OCI-LY7 (cell line): Measurements from ENCODE around the gene TMEM33. TPM values are rescaled to one million over a fixed set of nuclear protein-coding genes. Genes with fewer than 3 reads are reported as not detected.

ENCODE experiments used
- BruUV-seq: library from RNA; stranded (reverse); fragments of 400-500 nt; replicated peaks from 2 replicates; lab custom pipeline; 2021; lab: Mats Ljungman, UMichigan
- CTCF ChIA-PET: fragments of 300-600 bp; sonication (Branson Sonifier 250); formaldehyde crosslinking; loops from one replicate; lab custom pipeline; 2022; ENCODE audit warnings: antibody characterized with exemption; ENCODE audit not compliant: unreplicated experiment; lab: Charles Lee
- POLR2A ChIA-PET: fragments of 300-600 bp; sonication (Branson Sonifier 250); formaldehyde crosslinking; loops from one replicate; lab custom pipeline; 2022; ENCODE audit warnings: antibody characterized with exemption; lab: Charles Lee
- DNase-seq: peaks from one replicate; pipeline ENCODE4 v3.0.0-alpha.2; 2015; ENCODE audit warnings: low spot score
- H2AFZ ChIP-seq: fragments of 200-600 bp; sonication (generic), shearing (Covaris generic); 2 replicates; pipeline ENCODE4 v1.6.1; 2014; ENCODE audit warnings: mild to moderate bottlenecking, antibody characterized with exemption, low read length, moderate library complexity
- H3K27ac ChIP-seq: fragments of 200-600 bp; sonication (generic); 2 replicates; pipeline ENCODE4 v1.5.1; 2014; ENCODE audit warnings: mixed run types, low read depth, mild to moderate bottlenecking, moderate library complexity, low read length, inconsistent platforms; ENCODE audit not compliant: poor library complexity, severe bottlenecking
- H3K36me3 ChIP-seq: fragments of 200-600 bp; sonication (generic); 2 replicates; pipeline ENCODE4 v1.6.1; 2014; ENCODE audit warnings: mild to moderate bottlenecking, antibody characterized with exemption, low read length, moderate library complexity, mixed read lengths; ENCODE audit not compliant: insufficient read depth
- H3K4me1 ChIP-seq: fragments of 200-600 bp; sonication (generic); 2 replicates; pipeline ENCODE4 v1.5.1; 2014; ENCODE audit warnings: mild to moderate bottlenecking, low read length; ENCODE audit not compliant: insufficient read depth, poor library complexity, severe bottlenecking
- H3K4me2 ChIP-seq: fragments of 200-600 bp; sonication (generic); 2 replicates; pipeline ENCODE4 v1.6.1; 2014; ENCODE audit warnings: mild to moderate bottlenecking, low read length
- H3K4me3 ChIP-seq: fragments of 200-600 bp; sonication (generic); 2 replicates; pipeline ENCODE4 v1.5.1; 2014; ENCODE audit warnings: mild to moderate bottlenecking, low read depth, low read length; ENCODE audit not compliant: poor library complexity, severe bottlenecking
- H3K79me2 ChIP-seq: fragments of 200-600 bp; sonication (generic); 2 replicates; pipeline ENCODE4 v1.6.1; 2016; ENCODE audit warnings: low read depth, mild to moderate bottlenecking, low read length, moderate library complexity, mixed read lengths; ENCODE audit not compliant: insufficient read depth
- H3K9me2 ChIP-seq: fragments of 200-600 bp; sonication (generic); 2 replicates; pipeline ENCODE4 v1.6.1; 2016; ENCODE audit warnings: mild to moderate bottlenecking, low read length, mixed read lengths; ENCODE audit not compliant: insufficient read depth
- H3K9me3 ChIP-seq: fragments of 200-600 bp; sonication (generic); 2 replicates; pipeline ENCODE4 v1.6.1; 2014; ENCODE audit warnings: mild to moderate bottlenecking, mixed run types, low read length, mixed read lengths
- H4K20me1 ChIP-seq: fragments of 200-600 bp; sonication (generic); 2 replicates; pipeline ENCODE4 v1.6.1; 2014; ENCODE audit warnings: mild to moderate bottlenecking, antibody characterized with exemption, low read length, moderate library complexity, mixed read lengths; ENCODE audit not compliant: insufficient read depth
- EZH2phosphoT487 ChIP-seq: fragments of 200-600 bp; sonication (generic); IDR thresholded peaks from 2 replicates; pipeline ENCODE4 v1.6.1; 2018; ENCODE audit warnings: low read depth, borderline replicate concordance, mild to moderate bottlenecking, mixed run types, antibody characterized with exemption, low read length, moderate library complexity, mixed read lengths
- intact Hi-C: fragments of 100-400 bp; cut with micrococcal nuclease; formaldehyde crosslinking; loops from one replicate; pipeline ENCODE4 v1.10.0; 2022; ENCODE audit not compliant: unreplicated experiment
- total RNA-seq, 2 experiments: library from RNA; depleted of rRNA in 1 of 2; stranded (reverse); fragments of >200 nt in 1 of 2; shearing (Covaris generic) in 1 of 2; gene quantifications; 2 replicates each; pipeline ENCODE4 v1.2.3, GENCODE V29; 2014 to 2022
- TF ChIP-seq, protein P1 (sequence below): fragments of 200-600 bp; sonication (generic); conservative IDR thresholded peaks from 2 replicates; pipeline ENCODE4 v1.5.1; 2014; ENCODE audit warnings: mild to moderate bottlenecking, antibody characterized with exemption, low read length, moderate library complexity, mixed read lengths

TMEM33 gene
- total RNA-seq, 2 experiments from 2014 or later: 25.7 to 46.6 TPM

DNA sequence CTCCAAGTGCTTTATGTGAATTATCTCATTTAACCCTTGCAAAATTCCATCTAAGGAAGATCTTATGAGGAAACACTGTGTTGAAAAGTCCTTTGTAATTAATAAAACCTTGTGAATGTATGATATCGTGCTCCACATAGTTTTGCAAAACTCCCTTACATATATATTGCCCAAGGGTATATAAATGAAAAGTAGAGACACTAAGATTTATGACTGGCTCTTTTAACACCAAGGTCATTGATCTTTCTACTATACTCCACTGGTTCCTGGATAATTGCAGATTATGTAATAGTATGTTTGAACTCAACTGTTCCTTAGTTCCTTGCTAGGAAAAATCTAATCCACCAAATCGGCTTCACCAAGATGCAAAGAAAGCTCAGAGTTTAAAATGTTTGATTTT lies 48.0 kb upstream of the TMEM33 start:
- H3K4me2 ChIP-seq: no peak overlapping the region
- H3K9me2 ChIP-seq: no peaks in the 10 kb centered on the region
- DNase-seq: no peak
- no peak for TF ChIP-seq EZH2phosphoT487
- TF ChIP-seq, protein P1, sequence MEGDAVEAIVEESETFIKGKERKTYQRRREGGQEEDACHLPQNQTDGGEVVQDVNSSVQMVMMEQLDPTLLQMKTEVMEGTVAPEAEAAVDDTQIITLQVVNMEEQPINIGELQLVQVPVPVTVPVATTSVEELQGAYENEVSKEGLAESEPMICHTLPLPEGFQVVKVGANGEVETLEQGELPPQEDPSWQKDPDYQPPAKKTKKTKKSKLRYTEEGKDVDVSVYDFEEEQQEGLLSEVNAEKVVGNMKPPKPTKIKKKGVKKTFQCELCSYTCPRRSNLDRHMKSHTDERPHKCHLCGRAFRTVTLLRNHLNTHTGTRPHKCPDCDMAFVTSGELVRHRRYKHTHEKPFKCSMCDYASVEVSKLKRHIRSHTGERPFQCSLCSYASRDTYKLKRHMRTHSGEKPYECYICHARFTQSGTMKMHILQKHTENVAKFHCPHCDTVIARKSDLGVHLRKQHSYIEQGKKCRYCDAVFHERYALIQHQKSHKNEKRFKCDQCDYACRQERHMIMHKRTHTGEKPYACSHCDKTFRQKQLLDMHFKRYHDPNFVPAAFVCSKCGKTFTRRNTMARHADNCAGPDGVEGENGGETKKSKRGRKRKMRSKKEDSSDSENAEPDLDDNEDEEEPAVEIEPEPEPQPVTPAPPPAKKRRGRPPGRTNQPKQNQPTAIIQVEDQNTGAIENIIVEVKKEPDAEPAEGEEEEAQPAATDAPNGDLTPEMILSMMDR: no peak
- no peak overlapping the region for H3K4me3 ChIP-seq
- BruUV-seq: no TSS peak
- ChIA-PET POLR2A (no interaction called here), CTCF (no interaction called here)
- H3K36me3 ChIP-seq: no peaks in the 10 kb centered on the region
- intact Hi-C loops: no loop called here
- no peaks in the 10 kb centered on the region for H4K20me1 ChIP-seq
- no peak overlapping the region for H3K27ac ChIP-seq
- H3K79me2 ChIP-seq: no peaks in the 10 kb centered on the region
- no peak overlapping the region for H2AFZ ChIP-seq
- H3K4me1 ChIP-seq: no peaks in the 10 kb centered on the region
- no peaks in the 10 kb centered on the region for H3K9me3 ChIP-seq

DNA sequence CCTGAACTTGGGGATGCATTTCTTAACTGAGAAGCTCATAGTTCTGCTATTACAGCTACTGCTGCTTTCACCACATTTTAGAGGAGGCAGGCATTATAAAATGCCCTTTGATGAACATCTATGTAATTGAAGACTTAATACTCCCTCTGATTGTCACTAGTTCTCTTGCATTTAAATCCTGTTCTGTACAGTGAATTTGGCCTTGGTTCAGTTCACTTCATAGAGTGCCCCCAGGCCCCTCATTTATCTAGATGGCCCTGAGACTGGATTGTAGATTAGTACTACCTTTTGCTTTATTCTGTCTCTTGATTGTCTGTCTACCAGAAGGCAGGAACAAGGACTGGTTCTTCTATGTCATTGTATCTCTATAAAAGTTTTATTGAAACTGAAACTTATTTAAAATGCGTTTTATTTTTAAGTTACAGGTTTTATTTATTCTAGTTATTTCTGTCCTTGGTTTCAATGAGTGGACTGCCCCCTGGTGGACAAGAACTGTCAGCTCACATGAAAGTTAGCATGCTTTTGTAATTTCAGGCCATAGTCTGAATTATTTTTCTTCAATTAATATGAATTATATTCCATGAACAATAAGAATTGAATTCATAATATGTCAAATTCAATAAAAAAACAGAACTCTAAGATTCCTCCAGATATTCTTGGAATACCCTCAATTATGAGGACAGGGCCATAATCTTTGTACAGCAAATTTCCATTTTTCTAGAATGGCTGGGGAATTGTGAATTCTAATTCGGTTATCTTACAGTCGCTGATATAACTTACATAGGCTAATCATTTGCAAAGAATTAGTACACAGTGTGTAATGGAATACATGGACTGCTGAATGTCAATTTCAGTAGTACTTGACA lies 47.2 kb upstream of the TMEM33 start:
- Histone ChIP-seq H3K4me2 (no peak overlapping the region), H3K4me3 (no peak overlapping the region), H2AFZ (no peak overlapping the region), H3K9me2 (no peaks in the 10 kb centered on the region), H4K20me1 (no peaks in the 10 kb centered on the region), H3K36me3 (no peaks in the 10 kb centered on the region), H3K9me3 (no peaks in the 10 kb centered on the region), H3K4me1 (no peaks in the 10 kb centered on the region), H3K79me2 (no peaks in the 10 kb centered on the region), H3K27ac (no peak overlapping the region)
- ChIA-PET POLR2A (interaction anchor here (0.7 kb wide), 1 partner anchor 172 kb away, joined by 3 read pairs; no protein-coding TSS in a partner anchor), CTCF (no interaction called here)
- DNase-seq: peak; percentile 55
- intact Hi-C loops: loop anchor here (1.0 kb wide), 1 partner anchor 195 kb away; no protein-coding TSS in a partner anchor
- no peak for TF ChIP-seq EZH2phosphoT487
- TF ChIP-seq, protein P1: peak; percentile 99
- no TSS peak for BruUV-seq

GRCh38 chr4:41888687-41889074 lies 46.5 kb upstream of the TMEM33 start:
- DNase-seq: no peak
- Histone ChIP-seq H4K20me1 (no peaks in the 10 kb centered on the region), H3K36me3 (no peaks in the 10 kb centered on the region), H3K79me2 (no peaks in the 10 kb centered on the region), H2AFZ (no peak overlapping the region), H3K9me2 (no peaks in the 10 kb centered on the region), H3K9me3 (no peaks in the 10 kb centered on the region), H3K4me3 (no peak overlapping the region), H3K4me2 (no peak overlapping the region), H3K4me1 (no peaks in the 10 kb centered on the region), H3K27ac (no peak overlapping the region)
- no TSS peak for BruUV-seq
- intact Hi-C loops: loop anchor here (1.0 kb wide), 1 partner anchor 195 kb away; no protein-coding TSS in a partner anchor
- CTCF ChIA-PET: no interaction called here
- POLR2A ChIA-PET: no interaction called here
- TF ChIP-seq, protein P1: no peak
